NB4 (cell line): ENCODE results near the gene TRIM31.

Source experiments
- DNase-seq: peaks from one replicate; pipeline ENCODE4 v3.0.0; 2010; ENCODE audit warnings: low read depth
- H3K4me3 ChIP-seq: one replicate; pipeline ENCODE4 v1.5.1; 2011; ENCODE audit warnings: mild to moderate bottlenecking, low read depth, low read length, moderate library complexity
- MYC ChIP-seq: IDR thresholded peaks from 2 replicates; pipeline ENCODE4 v1.6.1; 2011; ENCODE audit warnings: low read depth, low read length
- POLR2A ChIP-seq: IDR thresholded peaks from 2 replicates; pipeline ENCODE4 v1.6.1; 2011; ENCODE audit warnings: mild to moderate bottlenecking; ENCODE audit not compliant: insufficient read length; ENCODE audit errors: extremely low read depth
- TF ChIP-seq, protein P1 (sequence below): IDR thresholded peaks from one replicate; pipeline ENCODE4 v1.5.1; 2012; ENCODE audit warnings: low read depth, low read length
- TF ChIP-seq, protein P2 (sequence below): IDR thresholded peaks from 2 replicates; pipeline ENCODE4 v1.6.1; 2011; ENCODE audit warnings: low read depth, low read length

Gene TRIM31

DNA sequence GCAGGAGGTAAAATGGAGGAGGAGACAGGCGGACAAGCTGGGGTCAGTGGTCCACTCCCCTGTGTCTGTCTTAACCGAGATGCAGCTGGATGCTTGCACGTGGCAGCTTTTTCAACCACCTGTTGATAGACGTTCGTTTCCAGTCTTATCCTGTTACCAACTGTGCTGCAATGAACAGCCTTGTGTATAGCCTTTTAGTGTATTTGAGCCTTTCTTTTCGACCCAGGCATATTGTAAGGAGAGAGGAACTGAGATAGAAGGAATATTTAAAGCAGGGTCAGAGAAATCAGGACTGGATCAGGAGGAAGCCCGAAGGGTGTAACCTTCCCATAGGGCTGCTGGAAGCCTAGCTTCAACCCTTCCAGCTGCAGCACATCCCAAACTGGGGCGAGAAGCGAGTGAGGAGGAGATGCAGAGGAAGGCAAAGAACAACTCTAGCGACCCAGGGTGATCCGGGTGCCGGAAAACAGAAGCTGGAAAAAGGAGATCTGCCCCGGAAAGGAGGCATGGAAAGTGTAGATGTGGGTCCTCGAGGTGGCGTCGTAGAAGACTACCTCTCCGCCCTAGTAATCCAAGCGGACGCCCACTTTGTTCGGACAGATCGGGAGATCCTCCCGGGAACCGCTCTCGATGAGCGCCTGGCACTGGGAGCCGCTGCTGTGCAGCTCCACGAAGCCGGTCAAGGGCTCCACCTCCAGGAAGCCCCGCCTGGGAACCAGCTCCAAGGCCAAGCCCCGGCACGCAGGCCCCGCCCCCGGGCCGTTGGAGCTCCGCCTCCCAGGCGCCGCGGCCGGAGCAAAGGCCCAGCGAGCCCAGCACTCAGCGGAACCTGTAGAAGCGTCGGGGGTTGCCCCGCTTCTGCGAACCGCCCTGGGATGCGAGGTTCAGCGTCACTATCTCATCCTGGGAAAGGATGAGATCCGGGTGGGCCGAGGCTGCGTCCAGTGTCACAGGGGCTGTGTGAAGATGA, 11.2 kb downstream of the TRIM31 start:
- peak overlapping the region; percentile 47 for H3K4me3 ChIP-seq
- no peak for TF ChIP-seq POLR2A
- TF ChIP-seq MYC = no peak
- TF ChIP-seq, protein P1, sequence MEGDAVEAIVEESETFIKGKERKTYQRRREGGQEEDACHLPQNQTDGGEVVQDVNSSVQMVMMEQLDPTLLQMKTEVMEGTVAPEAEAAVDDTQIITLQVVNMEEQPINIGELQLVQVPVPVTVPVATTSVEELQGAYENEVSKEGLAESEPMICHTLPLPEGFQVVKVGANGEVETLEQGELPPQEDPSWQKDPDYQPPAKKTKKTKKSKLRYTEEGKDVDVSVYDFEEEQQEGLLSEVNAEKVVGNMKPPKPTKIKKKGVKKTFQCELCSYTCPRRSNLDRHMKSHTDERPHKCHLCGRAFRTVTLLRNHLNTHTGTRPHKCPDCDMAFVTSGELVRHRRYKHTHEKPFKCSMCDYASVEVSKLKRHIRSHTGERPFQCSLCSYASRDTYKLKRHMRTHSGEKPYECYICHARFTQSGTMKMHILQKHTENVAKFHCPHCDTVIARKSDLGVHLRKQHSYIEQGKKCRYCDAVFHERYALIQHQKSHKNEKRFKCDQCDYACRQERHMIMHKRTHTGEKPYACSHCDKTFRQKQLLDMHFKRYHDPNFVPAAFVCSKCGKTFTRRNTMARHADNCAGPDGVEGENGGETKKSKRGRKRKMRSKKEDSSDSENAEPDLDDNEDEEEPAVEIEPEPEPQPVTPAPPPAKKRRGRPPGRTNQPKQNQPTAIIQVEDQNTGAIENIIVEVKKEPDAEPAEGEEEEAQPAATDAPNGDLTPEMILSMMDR = no peak
- TF ChIP-seq, protein P2, sequence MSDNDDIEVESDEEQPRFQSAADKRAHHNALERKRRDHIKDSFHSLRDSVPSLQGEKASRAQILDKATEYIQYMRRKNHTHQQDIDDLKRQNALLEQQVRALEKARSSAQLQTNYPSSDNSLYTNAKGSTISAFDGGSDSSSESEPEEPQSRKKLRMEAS = no peak
- DNase-seq = peak; percentile 71

DNA sequence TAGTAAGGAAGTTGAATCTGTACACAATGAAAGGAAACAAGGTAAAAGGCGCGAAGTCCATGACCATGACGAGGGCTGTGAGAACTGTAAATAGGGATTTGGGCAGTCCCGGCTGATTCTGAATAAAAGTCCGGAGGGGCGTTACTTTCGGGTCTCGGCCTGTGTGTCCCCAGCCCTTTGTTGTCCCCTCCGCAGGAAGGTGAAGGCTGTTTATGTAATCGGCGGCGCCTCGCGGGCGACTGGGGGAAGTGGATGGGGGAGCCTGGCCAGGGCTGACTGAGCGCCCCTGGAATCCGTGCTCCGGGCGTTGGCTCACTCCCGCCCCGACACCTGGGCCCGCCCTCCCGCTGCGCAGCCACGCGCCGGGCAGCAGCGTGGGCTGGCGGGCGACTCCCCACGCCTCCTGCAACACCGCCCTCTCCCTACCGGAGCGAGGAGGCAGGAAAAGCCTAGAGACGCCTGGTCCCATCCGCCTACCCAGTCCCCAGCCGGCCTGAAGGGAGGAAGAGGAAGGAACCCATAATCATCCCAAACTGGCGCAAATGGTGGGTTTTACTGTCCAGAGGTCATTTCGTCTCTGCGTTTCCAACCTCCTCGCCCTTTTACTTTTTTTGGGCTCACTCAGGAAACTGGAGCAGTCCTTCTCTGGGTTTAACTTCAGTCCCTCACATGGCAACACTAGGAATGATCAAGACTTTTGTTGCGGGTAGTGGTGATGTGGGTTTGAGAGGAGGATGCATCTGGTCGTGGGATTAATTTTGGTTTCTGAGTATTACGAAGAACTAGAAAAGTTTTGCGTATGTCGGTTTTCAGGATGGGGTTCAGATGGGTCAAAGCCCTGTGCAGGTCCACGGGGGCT, 12.1 kb downstream of the TRIM31 start:
- no peak for DNase-seq
- no peak overlapping the region for H3K4me3 ChIP-seq
- TF ChIP-seq MYC (no peak), POLR2A (no peak)
- TF ChIP-seq, protein P1 = no peak
- TF ChIP-seq, protein P2 = no peak

DNA sequence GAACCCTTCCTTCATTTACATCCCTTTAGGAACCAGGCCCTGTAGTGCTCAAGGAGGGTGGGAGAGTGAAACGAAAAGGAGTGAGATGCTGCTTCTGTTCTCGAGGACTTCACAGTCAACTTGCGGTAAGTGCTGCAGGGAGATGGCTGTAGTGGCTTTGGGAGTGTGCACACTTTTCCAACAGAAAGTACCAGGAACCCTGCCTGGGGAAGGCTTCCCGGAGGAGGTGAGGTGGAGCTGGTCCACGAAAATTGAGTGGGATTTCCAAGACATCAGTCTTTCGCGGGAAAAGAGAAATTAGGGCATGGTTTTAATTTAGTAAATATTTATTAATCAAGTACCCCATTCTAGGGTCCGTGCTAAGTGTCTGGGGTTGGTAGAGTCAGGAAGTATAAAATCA, 12.7 kb downstream of the TRIM31 start:
- no peak overlapping the region for H3K4me3 ChIP-seq
- no peak for DNase-seq
- TF ChIP-seq, protein P1 = no peak
- TF ChIP-seq, protein P2 = no peak
- no peak for TF ChIP-seq MYC
- TF ChIP-seq POLR2A = no peak

DNA sequence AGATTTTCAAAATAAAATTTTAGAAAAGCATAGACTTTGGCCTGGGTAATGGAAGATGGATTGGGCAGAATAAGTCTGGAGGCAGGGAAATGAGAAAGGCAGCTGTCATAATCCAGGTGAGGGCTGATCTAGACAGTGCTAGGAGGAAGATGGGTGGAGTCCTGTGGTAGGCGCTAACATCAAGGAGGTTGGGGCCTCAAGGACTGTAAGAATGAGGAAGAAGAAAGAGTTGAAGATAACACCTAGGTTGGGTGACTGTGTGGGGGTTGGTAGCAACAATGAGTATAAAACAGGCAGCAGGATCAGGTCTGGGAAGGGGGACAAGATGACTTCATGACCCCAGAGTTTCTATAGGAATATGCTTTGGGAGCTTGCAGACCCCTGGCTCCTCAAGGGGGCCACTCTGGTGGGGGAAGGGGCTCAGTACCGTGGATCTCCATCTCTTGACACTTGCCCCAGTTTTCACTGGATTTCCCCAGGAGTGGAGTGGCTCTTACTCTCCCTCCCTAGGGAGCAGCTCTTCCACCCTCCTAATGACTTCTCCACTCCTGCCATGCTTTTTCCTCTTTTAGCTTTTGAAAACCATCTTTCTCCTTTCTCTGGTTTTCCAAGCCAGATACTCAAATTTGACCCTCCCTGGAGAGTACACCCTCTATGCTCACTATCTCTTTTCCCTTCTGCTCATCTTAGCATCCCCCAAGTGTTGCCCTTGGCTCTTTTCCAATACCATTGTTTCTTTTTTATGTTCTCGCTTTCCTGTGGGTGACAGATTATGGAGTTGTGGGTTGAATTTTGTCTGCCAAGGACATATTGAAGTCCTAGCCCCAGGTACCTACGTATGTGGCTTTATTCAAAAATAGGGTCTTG, 14.8 kb downstream of the TRIM31 start:
- no peak overlapping the region for H3K4me3 ChIP-seq
- no peak for DNase-seq
- TF ChIP-seq POLR2A (no peak), MYC (no peak)
- TF ChIP-seq, protein P2 = no peak
- TF ChIP-seq, protein P1 = no peak

DNA sequence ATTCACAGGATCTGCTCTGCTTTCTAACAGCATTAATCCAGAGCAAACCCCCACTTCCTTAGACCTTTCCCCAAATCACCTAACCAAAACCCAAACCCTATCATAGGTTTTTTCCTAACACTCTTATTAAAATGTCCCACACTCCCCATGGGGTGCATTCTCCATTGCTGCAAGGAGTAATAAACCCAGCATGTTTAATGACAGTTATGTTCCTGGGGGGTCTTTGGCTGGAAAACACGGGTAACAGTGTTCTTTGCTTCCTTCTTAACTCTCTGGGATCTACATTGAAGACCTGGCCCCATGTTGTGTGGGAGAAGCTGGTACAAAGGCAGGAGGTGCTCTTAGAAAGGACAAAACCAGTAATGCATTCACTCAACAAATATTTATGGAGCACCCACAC, 16.1 kb downstream of the TRIM31 start:
- TF ChIP-seq MYC (no peak), POLR2A (no peak)
- TF ChIP-seq, protein P1 = no peak
- TF ChIP-seq, protein P2 = no peak
- no peak overlapping the region for H3K4me3 ChIP-seq
- DNase-seq = no peak
